Naive thymus-derived CD8-positive, alpha-beta T cell (primary cell): Measurements from ENCODE around the gene THNSL1. TPM values are rescaled to one million over a fixed set of nuclear protein-coding genes. Genes with fewer than 3 reads are reported as not detected.
"Not testable (repeated sequence)": the region's sequence is repeated elsewhere in the genome, so short reads cannot be mapped to it uniquely, and the experiment has no call there.

Experiments
- ATAC-seq, 2 donors: fragments of 150-1000 bp; cut with Tn5 transposase in 1 of 2; sonication (Bioruptor Pico), chemical (Tn5 transposase) in 1 of 2; 1 replicate in 1 of 2; 2 replicates in 1 of 2; pipeline ENCODE4 v1.10.0; 2021; ENCODE audit warnings: mild to moderate bottlenecking in 2 of 2, moderate library complexity in 2 of 2
- POLR2A ChIA-PET: fragments of 350-600 bp; sonication (Branson Sonifier 250); formaldehyde crosslinking; loops from one replicate; lab custom pipeline; 2021; ENCODE audit warnings: antibody characterized with exemption; lab: Charles Lee
- DNase-seq, 10 donors: peaks; one replicate each; pipeline versions ENCODE4 v3.0.0 to v3.0.0-alpha.2; 2020 to 2022
- H3K27ac Mint-ChIP-seq, 10 donors: one replicate each; pipeline ENCODE4 v1.8.0; 2020 to 2022; ENCODE audit warnings: mild to moderate bottlenecking in 10 of 10, mixed read lengths in 10 of 10, moderate library complexity in 4 of 10, inconsistent platforms in 1 of 10
- H3K27me3 Mint-ChIP-seq, 5 donors: one replicate each; pipeline ENCODE4 v1.8.0; 2021 to 2022; ENCODE audit warnings: mixed read lengths in 5 of 5
- H3K36me3 Mint-ChIP-seq, 3 donors: one replicate each; pipeline ENCODE4 v1.8.0; 2020 to 2022; ENCODE audit warnings: mixed read lengths in 3 of 3, mild to moderate bottlenecking in 2 of 3, inconsistent platforms in 1 of 3
- H3K4me1 Mint-ChIP-seq, 4 donors: one replicate each; pipeline ENCODE4 v1.8.0; 2021 to 2022; ENCODE audit warnings: mixed read lengths in 4 of 4
- H3K4me3 Mint-ChIP-seq, 10 donors: one replicate each; pipeline ENCODE4 v1.8.0; 2020 to 2022; ENCODE audit warnings: mild to moderate bottlenecking in 10 of 10, mixed read lengths in 10 of 10, moderate library complexity in 6 of 10, inconsistent platforms in 1 of 10
- H3K9me3 Mint-ChIP-seq, 9 donors: one replicate each; pipeline ENCODE4 v1.8.0; 2020 to 2022; ENCODE audit warnings: mixed read lengths in 9 of 9, mild to moderate bottlenecking in 3 of 9, inconsistent platforms in 1 of 9, moderate library complexity in 1 of 9
- polyA plus RNA-seq, 3 donors: library from polyadenylated mRNA; unstranded; fragments of 300-500 nt; fragmentation: Illumina TruSeq; gene quantifications; one replicate each; pipeline ENCODE4 v1.2.3, GENCODE V29; 2021
- total RNA-seq, 8 experiments: library from RNA in 2 of 8; stranded (reverse) in 2 of 8; gene quantifications; one replicate each; pipeline ENCODE4 v1.2.3 and lab custom pipeline; 2021 to 2026

THNSL1 gene, protein sequence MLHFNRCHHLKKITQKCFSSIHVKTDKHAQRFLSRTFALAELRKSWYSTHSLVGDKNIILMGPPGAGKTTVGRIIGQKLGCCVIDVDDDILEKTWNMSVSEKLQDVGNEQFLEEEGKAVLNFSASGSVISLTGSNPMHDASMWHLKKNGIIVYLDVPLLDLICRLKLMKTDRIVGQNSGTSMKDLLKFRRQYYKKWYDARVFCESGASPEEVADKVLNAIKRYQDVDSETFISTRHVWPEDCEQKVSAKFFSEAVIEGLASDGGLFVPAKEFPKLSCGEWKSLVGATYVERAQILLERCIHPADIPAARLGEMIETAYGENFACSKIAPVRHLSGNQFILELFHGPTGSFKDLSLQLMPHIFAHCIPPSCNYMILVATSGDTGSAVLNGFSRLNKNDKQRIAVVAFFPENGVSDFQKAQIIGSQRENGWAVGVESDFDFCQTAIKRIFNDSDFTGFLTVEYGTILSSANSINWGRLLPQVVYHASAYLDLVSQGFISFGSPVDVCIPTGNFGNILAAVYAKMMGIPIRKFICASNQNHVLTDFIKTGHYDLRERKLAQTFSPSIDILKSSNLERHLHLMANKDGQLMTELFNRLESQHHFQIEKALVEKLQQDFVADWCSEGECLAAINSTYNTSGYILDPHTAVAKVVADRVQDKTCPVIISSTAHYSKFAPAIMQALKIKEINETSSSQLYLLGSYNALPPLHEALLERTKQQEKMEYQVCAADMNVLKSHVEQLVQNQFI
- 1 to 10 TPM; 8.1 to 8.8 TPM for total RNA-seq
- polyA plus RNA-seq, result 10 to 100 TPM in 1 of 3 donors, 1 to 10 TPM in 2; 5.4 to 12.2 (median 8.1) TPM
- 0.98 to 21.9 (median 14.6) reads per million in 6 experiments for total RNA-seq (lab: John Stamatoyannopoulos, UW)

DNA sequence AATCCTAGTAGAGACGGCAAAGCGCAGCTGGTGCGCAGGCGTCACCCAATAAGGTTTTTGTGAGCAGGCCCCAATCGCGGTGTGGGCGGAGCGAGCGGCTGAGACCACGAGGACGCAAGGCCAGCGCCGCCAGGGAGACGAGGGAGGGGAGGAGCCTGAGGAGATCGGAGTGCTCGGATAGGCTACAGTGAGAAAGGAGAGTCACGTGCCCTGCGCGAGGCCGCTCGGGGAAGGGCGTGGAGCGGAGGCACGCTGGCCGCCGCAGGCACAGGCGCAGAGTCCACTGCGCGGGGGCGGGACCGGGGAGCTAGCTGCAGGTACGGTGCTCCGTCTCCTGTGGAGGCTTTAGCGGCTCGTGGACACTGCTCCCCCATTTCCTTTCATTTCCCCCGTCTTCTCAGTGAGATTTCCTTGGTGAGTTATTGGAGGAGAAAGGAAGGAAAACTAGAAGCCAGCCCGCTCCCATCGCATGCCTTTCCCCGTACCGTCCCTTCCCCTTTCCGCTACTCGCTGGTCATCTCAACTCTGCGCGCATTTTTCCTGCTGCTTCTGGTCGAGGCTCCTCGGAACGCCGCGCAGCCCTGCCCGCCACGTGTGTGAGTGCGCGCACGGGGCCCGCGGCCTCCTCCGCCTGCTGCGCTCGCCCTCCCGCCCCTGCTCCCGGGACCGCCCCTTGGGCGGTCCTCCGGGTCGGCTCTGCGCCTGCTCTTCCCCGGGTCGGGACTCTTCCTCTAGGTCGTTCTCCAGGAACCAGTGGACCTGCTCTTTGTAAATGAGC, at the start of gene THNSL1:
TSS of gene THNSL1 (plus strand) at position 237 of the 778 bp plus-strand sequence. CDS start 6,612 bp downstream, outside the sequence.
- Mint-ChIP-seq H3K36me3 (no peaks in the 10 kb centered on the region), H3K4me3 (peak within 1 kb of the TSS; percentile 86 to 96 (median 94)), H3K27me3 (peaks cover 0 to 6% (median 0%) of the 10 kb centered on the region in 5 donors), H3K9me3 (peaks cover 0 to 3% (median 0%) of the 10 kb centered on the region in 9 donors), H3K4me1 (peaks cover 14 to 38% (median 27%) of the 10 kb centered on the region in 4 donors), H3K27ac (peak within 1 kb of the TSS; percentile 94 to 99 (median 98))
- ATAC-seq (peak; percentile 92 to 94), DNase-seq (peak; percentile 89 to 99 (median 97))
- POLR2A ChIA-PET, result interaction anchor here (0.5 to 1.9 kb wide), 10 partner anchors 25 to 1577 kb away, joined by 3 to 9 read pairs (median 5); partner anchors contain the start of genes ARHGAP21, OTUD1 and PRTFDC1

DNA sequence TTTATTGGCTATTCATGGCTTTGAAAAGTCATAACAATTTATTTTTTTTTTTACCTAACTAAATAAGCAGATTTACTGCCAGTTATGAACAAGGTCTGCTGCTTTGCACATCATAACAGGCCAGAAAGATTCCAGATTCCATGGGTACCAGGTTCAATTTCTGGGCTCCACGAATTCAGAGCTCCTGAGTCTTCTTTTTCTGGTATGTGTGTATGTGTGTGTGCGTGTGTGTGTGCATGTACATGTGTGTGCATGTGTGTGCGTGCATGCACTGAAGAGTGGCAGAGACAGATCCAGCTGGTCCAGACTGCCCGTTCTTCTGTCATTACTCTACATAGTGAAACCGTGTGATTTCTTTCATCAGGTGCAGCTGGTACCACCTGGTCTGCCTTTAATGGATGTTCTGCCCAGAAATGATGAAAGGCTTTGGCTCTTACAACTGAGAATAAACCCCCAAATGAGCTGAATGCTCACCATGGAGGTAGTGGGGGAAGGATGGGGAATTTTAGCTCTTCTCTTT, 49.4 kb upstream of the THNSL1 start:
- DNase-seq, result no peak
- ATAC-seq, result no peak
- Mint-ChIP-seq H3K27ac (no peak overlapping the region), H3K36me3 (no peaks in the 10 kb centered on the region), H3K4me3 (no peak overlapping the region), H3K4me1 (peaks cover 0 to 2% (median under 1%) of the 10 kb centered on the region in 4 donors), H3K9me3 (no peaks in the 10 kb centered on the region), H3K27me3 (no peaks in the 10 kb centered on the region)
- POLR2A ChIA-PET, result no interaction called here

DNA sequence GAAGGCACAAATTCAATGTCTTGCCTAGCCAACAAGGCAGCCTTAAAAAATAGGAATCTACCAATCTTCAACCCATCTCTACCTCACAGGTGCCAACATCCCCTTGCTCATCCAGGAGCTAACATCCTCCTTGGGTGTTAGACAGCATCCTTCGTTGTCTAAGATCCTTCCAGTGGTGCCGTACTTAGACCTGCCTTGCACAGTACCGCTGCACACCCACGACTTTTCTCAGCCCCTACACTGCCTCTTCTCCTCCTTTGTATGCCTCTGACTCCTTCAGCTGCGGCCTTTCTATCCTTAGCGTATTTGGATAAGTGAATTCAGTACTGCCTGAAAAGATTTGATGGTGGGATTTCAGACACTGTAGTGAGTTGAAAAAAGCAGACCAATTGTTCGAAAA, 48.1 kb upstream of the THNSL1 start:
- DNase-seq (no peak), ATAC-seq (no peak)
- H3K36me3 Mint-ChIP-seq, result no peaks in the 10 kb centered on the region
- no peak overlapping the region for H3K27ac Mint-ChIP-seq
- POLR2A ChIA-PET, result no interaction called here
- H3K9me3 Mint-ChIP-seq, result no peaks in the 10 kb centered on the region
- H3K27me3 Mint-ChIP-seq, result no peaks in the 10 kb centered on the region
- H3K4me1 Mint-ChIP-seq, result peaks cover 0 to 2% (median under 1%) of the 10 kb centered on the region in 4 donors
- H3K4me3 Mint-ChIP-seq, result no peak overlapping the region

DNA sequence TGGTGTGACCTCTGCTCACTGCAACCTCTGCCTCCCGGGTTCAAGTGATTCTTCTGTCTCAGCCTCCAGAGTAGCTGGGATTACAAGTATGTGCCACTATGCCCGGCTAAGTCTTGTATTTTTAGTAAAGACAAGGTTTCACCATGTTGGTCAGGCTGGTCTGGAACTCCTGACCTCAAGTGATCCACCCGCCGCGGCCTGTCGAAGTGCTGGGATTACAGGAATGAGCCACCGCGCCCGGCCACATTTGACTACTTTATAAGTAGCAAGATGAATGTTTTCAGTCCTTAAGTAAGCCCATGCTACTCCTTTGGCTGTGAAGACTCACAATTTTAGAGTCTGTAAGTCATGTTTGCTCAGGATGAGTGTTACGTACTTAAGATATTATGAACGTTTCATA, 47.5 kb upstream of the THNSL1 start:
- DNase-seq, H3K36me3 Mint-ChIP-seq, H3K27ac Mint-ChIP-seq, H3K4me1 Mint-ChIP-seq, H3K9me3 Mint-ChIP-seq, H3K4me3 Mint-ChIP-seq, ATAC-seq, POLR2A ChIA-PET, H3K27me3 Mint-ChIP-seq: not testable (repeated sequence)

DNA sequence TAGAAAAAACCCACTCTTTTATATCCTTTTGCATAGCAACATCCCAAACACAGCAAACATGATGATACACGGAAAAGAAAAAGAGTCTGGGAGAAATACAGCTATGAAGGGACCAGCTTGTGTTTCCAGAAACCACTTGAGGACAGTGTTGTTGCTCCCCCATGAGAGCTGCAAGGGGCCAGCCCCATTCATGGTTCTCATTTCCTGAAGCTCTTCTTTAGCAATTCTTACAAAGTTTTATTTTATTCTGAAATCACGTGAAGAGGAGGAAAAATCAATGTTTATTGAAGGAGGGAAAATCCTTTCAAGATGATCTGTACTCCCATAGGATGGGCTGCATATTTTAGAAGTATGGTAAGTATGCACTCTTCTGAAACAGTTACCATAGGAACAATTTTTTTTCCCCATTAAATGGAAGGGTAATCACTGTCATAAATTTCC, 46.6 kb upstream of the THNSL1 start:
- no peaks in the 10 kb centered on the region for H3K36me3 Mint-ChIP-seq
- DNase-seq (no peak), ATAC-seq (no peak)
- POLR2A ChIA-PET, result no interaction called here
- no peak overlapping the region for H3K27ac Mint-ChIP-seq
- H3K4me3 Mint-ChIP-seq, result no peak overlapping the region
- H3K4me1 Mint-ChIP-seq, result peaks cover 0 to 2% (median under 1%) of the 10 kb centered on the region in 4 donors
- no peaks in the 10 kb centered on the region for H3K9me3 Mint-ChIP-seq
- H3K27me3 Mint-ChIP-seq, result no peaks in the 10 kb centered on the region

DNA sequence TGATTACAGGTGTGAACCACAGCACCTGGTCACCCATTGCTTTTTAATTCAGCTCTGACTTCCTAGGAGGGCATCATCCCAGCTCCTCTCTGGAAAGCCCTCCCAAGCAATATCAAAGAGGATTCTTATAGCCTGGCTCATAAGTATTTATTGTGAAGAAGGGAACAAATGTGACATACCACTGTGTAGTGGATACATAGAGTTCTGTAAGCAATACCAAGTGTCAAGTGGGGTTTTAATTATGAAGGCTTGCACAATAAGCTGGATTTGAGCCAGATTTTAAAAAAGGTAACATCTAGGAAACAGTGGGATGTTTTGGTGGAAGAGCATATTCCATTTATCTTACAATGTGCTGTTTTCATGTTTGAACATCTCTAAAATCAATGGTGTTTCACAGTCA, 45.0 kb upstream of the THNSL1 start:
- ATAC-seq (no peak), DNase-seq (no peak)
- Mint-ChIP-seq H3K4me3 (no peak overlapping the region), H3K4me1 (peaks cover 0 to 2% (median under 1%) of the 10 kb centered on the region in 4 donors), H3K27me3 (peaks cover 0 to 7% (median 0%) of the 10 kb centered on the region in 5 donors), H3K36me3 (no peaks in the 10 kb centered on the region), H3K27ac (no peak overlapping the region), H3K9me3 (no peaks in the 10 kb centered on the region)
- POLR2A ChIA-PET, result interaction anchor here (0.7 kb wide), 1 partner anchor 84 kb away, joined by 3 read pairs; no protein-coding TSS in a partner anchor

DNA sequence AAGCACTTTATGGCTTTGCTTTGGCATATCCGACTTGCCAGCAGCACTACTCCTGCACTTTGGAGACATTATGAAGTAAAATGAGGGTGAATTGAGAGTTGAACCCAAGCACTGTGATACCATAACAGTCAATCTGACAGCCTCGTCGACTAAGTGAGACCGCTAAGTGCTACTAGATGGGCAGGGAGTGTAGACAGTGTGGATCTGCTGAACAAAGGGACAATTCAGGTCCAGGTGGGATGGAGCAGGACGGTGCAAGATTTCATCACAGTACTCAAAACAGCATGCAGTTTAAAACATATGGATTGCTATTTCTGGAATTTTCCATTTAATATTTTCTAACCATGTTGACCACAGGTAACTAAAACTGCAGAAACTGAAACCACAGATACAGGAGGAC, 43.2 kb upstream of the THNSL1 start:
- ATAC-seq, result no peak
- Mint-ChIP-seq H3K9me3 (no peaks in the 10 kb centered on the region), H3K36me3 (no peaks in the 10 kb centered on the region), H3K4me1 (peaks cover 0 to 2% (median under 1%) of the 10 kb centered on the region in 4 donors), H3K27ac (no peak overlapping the region), H3K27me3 (peaks cover 0 to 7% (median 0%) of the 10 kb centered on the region in 5 donors), H3K4me3 (no peak overlapping the region)
- POLR2A ChIA-PET, result no interaction called here
- DNase-seq, result no peak

DNA sequence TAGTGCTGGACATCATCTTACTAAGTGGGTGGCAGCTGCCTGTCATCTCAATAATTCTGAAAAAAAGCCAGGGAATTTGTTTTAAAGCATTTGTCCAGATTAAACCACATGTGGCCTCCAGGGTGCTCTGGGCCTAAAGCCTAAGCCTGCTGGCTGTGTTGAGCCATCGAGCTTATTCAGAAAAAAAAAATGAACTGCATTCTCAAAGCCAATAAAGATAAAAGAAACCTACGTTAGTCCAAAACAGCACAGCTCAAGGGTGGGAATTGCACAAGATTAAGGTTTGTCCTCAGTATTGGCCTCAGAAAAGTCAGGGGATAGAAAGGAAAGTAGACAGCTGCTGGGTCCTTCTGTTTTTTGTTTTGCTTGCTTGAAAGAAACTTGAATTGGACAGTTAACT, 41.4 kb upstream of the THNSL1 start:
- DNase-seq, result no peak
- Mint-ChIP-seq H3K36me3 (no peaks in the 10 kb centered on the region), H3K4me3 (no peak overlapping the region), H3K27ac (no peak overlapping the region), H3K4me1 (peaks cover 2 to 9% (median 4%) of the 10 kb centered on the region in 4 donors), H3K27me3 (peaks cover 0 to 7% (median 0%) of the 10 kb centered on the region in 5 donors), H3K9me3 (no peaks in the 10 kb centered on the region)
- POLR2A ChIA-PET, result interaction anchor here (0.6 kb wide), 1 partner anchor 350 kb away, joined by 3 read pairs; no protein-coding TSS in a partner anchor
- no peak for ATAC-seq

DNA sequence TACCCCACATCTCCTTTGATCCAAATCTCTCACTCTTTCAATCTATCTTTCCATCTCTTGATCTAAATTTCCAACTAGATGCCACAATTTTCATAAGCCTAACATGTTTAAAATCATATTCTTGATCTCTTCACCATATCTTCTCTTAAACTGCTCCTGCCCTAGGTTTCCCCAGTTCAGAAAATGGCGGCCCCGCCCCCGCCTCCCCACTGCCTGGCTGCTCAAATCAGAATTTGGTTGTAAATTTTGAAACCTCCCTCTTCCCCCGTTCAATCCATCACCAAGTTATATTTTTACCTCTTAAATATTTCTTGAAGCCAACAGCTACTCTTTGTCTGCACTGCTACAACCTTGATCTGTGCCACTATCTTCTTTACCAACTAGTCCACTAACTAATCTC, 36.7 kb upstream of the THNSL1 start:
- POLR2A ChIA-PET, result no interaction called here
- H3K27ac Mint-ChIP-seq, result no peak overlapping the region
- ATAC-seq, result no peak

DNA sequence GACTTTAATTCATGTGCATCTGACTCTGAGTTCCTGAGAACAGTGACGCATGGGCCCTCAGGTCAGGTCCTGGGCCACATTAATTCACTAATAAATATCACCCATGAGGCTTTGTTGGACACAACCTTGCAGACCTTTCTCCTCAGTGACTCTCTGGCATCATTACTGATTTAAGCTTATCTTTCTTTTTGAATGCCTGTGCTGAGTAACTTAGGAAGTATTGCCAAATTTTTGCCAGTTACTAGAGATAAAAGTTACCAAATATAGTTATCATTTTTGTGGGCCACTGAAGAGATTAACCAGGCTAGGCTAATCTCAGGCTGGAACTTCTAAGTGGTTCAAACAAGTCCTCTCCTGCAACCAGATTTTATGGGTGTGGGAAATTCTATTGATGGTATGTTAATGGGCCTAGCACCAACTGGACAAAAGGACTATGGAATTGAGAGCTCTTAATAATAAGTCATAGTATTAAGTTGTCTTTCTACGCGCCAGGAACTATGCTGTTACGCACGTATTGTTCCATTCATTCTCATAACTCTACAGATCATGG, 35.2 kb upstream of the THNSL1 start:
- Mint-ChIP-seq H3K27me3 (no peaks in the 10 kb centered on the region), H3K27ac (no peak overlapping the region), H3K4me3 (no peak overlapping the region), H3K9me3 (no peaks in the 10 kb centered on the region), H3K4me1 (peaks cover 8 to 19% (median 15%) of the 10 kb centered on the region in 4 donors), H3K36me3 (no peaks in the 10 kb centered on the region)
- POLR2A ChIA-PET, result no interaction called here
- no peak for ATAC-seq
- DNase-seq, result no peak

More for the DNA sequence above, 36.7 kb upstream of the THNSL1 start:
- no peak for DNase-seq
- H3K9me3 Mint-ChIP-seq, result no peaks in the 10 kb centered on the region
- peaks cover 0 to 7% (median 0%) of the 10 kb centered on the region in 5 donors for H3K27me3 Mint-ChIP-seq
- no peak overlapping the region for H3K4me3 Mint-ChIP-seq
- H3K4me1 Mint-ChIP-seq, result peaks cover 8 to 19% (median 15%) of the 10 kb centered on the region in 4 donors
- no peaks in the 10 kb centered on the region for H3K36me3 Mint-ChIP-seq

DNA sequence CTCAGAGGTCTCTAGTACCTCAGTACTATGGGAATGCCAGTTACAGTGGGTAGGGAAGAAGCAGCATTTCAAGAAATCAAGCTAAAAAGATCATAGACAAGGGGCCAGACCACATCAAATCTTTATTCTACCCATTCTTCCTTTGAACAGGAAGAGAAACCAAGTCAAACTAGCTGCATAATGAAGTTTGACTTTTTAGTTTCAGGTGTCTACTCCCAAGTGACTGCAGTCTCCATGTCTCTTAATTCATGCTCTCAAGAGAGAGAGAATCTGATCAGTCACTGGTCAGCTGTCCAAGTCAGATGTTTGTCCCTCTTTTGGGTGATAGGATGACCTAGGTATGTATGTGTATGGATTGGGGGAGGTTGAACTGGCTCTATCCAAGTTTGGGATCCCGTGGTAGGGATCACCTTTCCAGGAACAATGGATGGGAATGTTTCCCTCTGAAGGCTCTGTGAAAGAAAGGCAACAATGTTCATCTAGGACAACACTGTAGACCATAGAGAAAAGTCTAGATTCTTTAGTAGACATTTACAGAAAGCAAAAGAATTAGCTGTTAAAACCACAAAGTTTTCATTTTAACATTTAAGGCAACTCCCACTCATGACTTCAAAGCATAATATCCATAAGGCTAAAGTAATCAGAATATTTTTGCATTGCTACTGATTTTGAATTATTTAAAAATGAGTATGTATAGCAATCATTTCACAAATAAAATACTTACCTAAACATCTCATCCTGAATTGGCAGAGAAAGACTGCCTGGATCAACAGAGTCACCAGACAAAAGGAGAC, 33.9 kb upstream of the THNSL1 start:
- Mint-ChIP-seq H3K27ac (peak overlapping the region in 1 of 10 donors; percentile 47), H3K4me1 (peaks cover 8 to 19% (median 15%) of the 10 kb centered on the region in 4 donors), H3K9me3 (no peaks in the 10 kb centered on the region), H3K27me3 (no peaks in the 10 kb centered on the region), H3K4me3 (no peak overlapping the region), H3K36me3 (no peaks in the 10 kb centered on the region)
- DNase-seq (no peak), ATAC-seq (no peak)
- POLR2A ChIA-PET, result no interaction called here
